ENCODE data around the gene ELAPOR2.
"Not testable (repeated sequence)": the region's sequence is repeated elsewhere in the genome, so short reads cannot be mapped to it uniquely, and the experiment has no call there.

The ELAPOR2 gene, protein sequence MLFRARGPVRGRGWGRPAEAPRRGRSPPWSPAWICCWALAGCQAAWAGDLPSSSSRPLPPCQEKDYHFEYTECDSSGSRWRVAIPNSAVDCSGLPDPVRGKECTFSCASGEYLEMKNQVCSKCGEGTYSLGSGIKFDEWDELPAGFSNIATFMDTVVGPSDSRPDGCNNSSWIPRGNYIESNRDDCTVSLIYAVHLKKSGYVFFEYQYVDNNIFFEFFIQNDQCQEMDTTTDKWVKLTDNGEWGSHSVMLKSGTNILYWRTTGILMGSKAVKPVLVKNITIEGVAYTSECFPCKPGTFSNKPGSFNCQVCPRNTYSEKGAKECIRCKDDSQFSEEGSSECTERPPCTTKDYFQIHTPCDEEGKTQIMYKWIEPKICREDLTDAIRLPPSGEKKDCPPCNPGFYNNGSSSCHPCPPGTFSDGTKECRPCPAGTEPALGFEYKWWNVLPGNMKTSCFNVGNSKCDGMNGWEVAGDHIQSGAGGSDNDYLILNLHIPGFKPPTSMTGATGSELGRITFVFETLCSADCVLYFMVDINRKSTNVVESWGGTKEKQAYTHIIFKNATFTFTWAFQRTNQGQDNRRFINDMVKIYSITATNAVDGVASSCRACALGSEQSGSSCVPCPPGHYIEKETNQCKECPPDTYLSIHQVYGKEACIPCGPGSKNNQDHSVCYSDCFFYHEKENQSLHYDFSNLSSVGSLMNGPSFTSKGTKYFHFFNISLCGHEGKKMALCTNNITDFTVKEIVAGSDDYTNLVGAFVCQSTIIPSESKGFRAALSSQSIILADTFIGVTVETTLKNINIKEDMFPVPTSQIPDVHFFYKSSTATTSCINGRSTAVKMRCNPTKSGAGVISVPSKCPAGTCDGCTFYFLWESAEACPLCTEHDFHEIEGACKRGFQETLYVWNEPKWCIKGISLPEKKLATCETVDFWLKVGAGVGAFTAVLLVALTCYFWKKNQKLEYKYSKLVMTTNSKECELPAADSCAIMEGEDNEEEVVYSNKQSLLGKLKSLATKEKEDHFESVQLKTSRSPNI

DNA sequence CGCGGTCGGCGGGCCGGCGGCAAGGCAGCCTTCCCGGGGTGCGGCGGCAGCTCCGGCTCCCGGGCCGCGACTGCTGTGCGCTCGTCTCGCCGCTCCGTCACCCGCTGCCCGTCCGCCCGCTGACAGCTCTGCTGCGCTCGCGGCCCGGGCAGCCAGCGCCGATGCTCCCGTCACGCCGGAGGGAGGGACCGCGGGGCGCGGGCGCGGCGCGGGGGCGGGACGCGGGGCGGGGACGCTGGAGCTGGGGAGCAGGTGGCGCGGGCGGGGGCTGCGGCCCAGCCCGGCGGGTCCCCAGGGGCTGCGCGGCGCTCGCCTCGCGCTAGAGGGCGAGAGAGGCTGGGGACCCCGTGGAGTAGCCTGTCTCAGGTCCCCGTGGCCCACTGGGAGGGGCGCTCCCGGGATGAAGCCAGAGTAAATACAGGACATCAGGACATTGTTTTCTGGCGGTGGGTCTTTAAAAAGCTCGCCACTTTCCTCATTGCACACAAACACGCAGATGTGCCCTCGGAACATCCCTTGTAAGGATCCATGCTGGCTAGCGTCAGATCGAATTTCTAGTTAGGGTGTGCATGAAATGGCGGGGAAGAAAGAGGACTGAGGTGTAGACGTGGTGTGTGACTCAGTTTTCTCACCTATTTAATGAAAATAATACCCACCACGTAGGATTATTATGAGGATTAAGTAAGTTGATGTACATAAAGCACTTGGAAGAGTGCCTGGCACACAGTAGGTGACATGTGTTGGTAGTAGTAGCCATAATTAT lies at the start of gene ELAPOR2:
TSS of gene ELAPOR2 (minus strand) at position 130 of the 763 bp plus-strand sequence. CDS start 141 bp downstream, outside the sequence.
- in situ Hi-C loops (cut with MboI; ENCODE audit: low sequenced_read_pairs) = no loop called here

DNA sequence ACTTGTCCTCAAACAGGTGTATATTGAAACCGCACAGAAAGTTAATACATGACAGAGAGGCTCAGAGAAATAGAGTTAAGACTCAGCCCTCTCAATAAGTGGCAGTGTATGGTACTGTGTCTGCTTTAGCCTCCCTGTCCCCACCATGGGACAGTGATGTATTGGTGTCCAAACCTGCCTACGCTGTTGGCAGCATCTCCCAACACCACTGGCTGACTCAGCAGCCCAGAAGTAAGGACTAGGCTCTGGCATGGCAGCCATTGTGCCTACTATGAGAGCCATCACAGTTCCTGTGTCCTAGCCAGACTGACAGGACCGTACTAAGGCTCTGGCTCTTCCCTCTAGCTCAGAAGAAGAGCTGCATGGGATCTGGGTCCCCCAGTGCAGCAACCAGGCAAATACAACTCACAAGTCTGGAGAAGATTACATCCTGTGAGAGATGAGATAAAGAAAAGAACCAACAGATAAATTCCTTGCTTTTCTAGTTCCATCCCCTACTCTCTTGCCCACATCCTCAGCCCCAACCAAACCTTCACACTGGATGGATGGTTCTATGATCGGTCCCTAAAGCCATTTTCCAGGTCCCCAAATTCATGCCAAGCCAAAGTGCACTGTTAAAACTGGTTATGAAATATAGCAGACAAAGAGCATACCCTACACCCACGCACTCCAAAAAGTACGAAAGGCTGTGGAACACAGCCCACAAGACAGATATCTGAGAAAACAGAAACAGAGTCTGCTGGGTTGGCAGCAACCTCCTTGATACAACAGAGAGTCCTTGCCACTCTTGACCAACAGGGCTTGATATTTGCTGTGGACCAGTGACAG lies 48.7 kb upstream of the ELAPOR2 start:
- in situ Hi-C loops (cut with MboI; ENCODE audit: low sequenced_read_pairs) = no loop called here

DNA sequence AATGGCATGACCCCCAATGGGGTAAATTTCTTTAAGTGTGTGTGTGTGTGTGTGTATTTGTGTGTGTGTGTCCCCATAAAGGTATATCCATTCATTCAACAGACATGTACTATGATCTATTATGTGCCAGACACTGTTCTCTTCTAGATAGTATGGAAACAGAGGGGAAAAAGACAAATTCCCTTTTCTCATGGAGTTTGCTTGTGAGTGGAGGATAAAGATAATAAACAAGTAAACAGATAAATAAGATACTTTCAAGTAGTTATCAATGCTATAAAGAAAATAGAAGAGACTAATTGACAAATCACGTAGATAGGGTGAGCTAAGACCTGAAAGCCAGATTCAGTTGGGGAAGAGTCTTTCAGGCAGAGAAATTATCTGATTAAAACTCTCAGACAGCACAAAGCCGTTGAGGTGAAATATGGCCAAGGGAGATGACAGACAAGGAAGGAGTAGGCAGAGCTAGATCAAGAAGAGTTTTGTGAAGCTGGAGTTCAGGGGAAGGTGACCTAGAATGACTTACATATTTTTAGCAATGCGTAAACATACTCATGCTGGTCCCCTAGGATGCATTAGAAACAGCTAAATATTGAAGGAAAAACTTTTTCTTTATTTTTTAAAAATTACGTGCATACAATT lies 47.6 kb upstream of the ELAPOR2 start:
- in situ Hi-C loops (cut with MboI; ENCODE audit: low sequenced_read_pairs) = no loop called here

DNA sequence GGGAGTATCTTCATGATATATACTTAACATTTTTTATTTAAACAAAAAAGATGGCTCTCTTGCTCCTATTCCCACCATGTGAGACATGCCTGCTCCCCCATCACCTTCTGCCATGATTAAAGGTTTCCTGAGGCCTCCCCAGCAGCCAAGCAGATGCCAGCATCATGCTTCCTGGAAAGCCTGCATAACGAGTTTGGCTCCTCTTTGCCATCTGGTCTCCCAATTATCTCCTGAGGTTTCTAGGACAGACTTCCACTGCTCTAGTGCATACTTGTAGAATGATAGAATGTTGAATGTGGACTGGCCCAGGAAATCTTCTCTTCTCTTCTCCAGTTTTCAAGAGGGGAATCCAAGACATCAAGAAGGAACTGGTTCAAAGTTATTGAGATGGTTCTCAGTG lies 45.9 kb upstream of the ELAPOR2 start:
- in situ Hi-C loops (cut with MboI; ENCODE audit: low sequenced_read_pairs) = no loop called here

DNA sequence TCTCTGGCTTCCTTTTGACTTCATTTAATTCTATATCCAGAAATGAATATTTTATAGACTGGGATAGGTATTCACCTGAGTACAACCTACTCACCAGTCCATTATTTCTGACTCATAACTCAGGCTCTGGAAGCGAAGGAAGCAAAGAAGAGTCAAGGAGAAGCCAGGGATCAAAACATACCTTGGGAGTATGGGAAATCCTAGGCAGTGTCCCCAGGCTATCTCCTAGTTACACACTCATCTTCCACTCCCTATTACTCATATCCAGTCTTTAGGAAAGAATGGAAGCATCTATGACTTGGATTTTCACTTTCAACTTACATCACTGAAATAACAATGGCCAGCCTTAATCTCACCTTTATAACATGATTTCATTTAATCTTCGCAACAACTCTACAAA lies 40.9 kb upstream of the ELAPOR2 start:
- in situ Hi-C loops (cut with MboI; ENCODE audit: low sequenced_read_pairs) = no loop called here

DNA sequence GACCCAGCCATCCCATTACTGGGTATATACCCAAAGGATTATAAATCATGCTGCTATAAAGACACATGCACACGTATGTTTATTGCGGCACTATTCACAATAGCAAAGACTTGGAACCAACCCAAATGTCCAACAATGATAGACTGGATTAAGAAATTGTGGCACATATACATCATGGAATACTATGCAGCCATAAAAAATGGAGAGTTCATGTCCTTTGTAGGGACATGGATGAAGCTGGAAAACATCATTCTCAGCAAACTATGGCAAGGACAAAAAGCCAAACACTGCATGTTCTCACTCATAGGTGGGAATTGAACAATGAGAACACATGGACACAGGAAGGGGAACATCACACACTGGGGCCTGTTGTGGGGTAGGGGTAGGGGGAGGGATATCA lies 37.9 kb upstream of the ELAPOR2 start:
- in situ Hi-C loops (cut with MboI; ENCODE audit: low sequenced_read_pairs) = not testable (repeated sequence)

DNA sequence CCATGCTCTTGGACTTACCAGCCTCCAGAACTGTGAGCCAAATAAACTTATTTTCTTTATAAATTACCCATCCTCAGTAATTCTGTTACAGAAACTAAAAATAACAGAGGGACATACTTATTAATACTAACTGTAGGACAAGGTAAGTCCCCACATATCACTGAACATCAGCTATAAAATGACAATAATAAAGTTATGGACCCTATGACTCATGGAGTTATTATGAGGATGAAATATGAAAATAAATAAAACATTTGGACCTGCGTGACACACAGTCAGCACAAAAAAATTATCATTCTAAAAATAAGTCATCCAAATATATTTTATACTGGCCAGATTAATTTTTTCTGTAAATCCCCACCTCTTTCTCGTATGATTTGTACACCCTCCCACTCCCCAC lies 34.9 kb upstream of the ELAPOR2 start:
- in situ Hi-C loops (cut with MboI; ENCODE audit: low sequenced_read_pairs) = no loop called here

DNA sequence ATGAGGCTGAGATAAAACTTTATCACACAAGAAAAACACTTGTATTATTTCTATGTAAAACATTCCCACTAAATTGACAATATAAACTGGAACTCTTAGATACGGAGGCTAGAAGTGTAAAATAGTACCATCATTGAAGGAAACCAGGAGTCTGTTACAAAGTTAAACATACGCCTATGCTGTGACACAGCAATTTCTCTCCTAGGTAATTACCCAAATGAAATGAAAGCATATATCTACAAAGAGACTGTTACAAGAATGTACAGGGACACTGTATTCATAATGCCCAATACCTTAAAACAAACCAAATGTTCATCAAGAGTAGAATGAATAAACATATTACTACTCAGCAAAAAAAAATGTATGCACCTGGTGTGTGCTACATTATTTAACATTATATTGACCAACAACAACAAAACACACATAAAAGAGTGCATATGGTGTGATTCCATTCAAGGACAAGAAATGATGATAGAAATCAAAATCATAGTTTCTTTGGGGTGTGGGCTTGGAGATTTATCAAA lies 33.2 kb upstream of the ELAPOR2 start:
- in situ Hi-C loops (cut with MboI; ENCODE audit: low sequenced_read_pairs) = no loop called here

DNA sequence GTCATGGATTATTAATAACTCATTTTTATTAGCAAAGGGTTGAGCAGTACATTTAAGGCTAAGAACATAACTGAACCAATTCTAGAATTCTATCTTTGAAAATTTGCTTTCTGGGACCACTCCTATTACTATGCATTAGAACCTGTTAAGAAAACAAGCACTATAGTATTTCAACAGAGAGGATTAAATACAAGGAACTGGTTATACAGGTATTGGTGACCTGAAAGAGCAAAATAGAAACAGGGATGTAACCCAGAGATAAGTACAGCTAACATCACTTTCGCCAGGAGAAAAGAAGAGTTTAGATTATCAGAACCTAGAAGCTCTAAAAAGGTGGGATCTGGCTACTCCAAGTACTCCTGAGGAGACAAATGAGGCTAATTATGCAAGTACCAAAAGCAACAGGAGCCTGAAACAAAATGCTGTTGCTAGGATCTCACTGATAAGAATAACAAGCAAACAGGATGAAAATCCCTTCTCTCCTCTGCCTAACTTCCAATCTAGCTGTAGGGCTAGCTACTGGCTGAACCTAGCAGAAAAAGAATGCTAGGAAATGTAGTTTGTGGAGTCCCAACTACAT lies 32.1 kb upstream of the ELAPOR2 start:
- in situ Hi-C loops (cut with MboI; ENCODE audit: low sequenced_read_pairs) = no loop called here

DNA sequence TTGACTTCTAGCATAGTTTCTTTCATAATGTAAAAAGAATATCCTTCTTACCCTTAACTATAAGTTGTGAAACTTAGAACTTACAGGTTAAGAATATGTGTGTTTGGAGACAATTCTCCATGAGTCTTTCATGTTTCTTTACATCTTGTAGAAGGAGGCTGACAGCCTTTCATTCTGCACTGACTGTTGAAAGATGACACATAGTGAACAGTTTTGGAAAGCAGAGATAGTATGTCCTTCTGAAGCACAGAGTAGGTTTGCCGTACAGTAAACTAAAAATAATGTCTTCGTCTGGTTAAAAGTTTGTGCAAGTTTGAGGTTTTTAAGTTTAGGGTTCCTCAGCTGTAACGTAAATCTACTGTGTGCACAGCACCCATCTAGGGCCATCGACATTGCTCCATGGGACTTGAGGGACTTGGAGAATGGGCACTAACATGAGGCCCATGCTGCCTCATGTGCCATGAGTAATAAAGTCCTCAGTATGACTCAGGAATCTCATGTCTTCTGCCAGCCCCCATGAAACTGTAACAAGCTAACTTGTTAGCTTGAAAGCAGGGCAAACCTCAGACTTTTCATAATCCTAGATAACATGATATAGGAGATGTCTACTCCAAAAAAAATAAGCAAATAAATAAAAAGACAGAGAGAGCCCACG lies 24.5 kb upstream of the ELAPOR2 start:
- in situ Hi-C loops (cut with MboI; ENCODE audit: low sequenced_read_pairs) = no loop called here

DNA sequence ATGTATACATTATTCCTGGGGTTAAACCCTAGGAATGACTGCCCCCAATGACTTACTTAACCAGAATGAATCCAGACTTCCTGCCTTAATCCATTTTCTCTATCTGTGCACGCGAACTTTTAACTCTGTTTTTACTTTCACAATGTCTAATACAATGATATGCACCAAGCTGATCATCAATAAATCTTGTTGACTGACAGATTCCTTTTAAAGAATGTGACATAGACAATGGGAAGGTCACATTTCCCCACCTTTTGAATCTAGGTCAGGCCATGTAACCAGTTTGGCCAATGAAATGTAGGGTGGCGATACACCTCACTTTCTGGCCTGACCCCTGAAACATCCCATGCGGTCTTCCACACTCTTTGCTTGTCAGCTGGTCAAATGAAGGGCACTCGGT lies 23.2 kb upstream of the ELAPOR2 start:
- in situ Hi-C loops (cut with MboI; ENCODE audit: low sequenced_read_pairs) = no loop called here

DNA sequence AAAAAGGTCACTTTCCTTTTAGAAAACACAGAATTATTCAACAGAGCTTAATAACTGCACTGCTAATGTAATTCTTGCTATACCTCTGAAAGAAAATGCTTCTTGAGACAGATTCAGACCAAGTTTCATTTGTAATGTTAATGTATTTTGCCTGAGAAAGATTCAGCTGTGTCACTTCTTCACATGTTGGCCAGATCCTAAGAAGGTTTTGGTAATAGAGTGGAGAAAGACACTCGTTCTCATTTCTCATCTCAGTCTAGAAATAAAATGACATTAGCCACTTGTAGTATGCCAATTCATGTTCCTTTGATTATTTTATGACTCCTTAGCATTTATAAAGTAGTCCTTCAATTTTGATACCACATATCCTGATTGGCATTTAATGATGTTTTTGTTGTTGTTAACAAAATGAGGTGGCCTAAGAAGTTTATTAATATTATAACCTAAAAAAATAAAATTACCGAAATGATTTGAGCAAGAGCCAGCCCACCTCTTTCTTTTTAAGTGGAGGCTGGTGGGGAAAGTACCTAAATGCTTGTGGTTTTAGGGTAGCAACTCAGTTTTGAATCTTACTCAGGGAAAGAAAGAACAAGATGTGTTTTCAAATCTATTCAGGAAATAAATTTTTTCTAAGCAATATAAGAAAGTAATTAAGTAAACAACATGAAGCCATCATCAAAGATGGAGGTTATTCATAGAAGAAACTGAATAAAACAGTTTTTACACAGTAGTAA lies 16.4 kb upstream of the ELAPOR2 start:
- in situ Hi-C loops (cut with MboI; ENCODE audit: low sequenced_read_pairs) = no loop called here

DNA sequence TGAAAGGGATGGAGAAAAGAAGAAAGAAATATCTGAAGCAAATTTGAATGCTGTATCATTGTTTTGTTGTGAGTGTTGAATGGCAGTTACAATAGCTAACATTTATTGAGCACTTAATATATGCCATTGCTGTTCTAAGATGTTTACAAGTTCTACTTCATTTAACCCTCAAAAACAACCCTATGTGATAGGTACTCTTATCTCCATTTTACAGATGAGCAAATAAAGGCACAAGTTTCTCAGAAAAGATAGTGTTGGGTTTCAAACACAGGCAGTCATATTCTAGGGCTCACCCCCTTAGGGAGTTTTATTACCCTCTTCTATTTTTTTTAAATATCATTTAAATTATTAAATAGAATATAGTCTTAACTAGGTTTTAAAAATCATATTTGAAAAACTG lies 8.3 kb upstream of the ELAPOR2 start:
- in situ Hi-C loops (cut with MboI; ENCODE audit: low sequenced_read_pairs) = no loop called here

DNA sequence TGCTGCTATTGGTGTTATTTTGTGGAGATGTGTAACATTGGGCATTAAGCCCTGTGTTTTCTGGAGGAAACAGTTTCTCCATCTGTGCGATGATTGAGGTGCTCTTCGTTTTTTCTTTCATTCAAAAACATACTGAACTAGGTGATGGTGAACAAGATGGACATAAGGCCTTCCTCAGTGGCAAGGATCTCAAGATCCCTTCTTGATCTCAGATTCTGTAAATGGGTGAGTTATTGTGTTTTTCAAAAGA lies 759 bp upstream of the ELAPOR2 start:
- in situ Hi-C loops (cut with MboI; ENCODE audit: low sequenced_read_pairs) = no loop called here

DNA sequence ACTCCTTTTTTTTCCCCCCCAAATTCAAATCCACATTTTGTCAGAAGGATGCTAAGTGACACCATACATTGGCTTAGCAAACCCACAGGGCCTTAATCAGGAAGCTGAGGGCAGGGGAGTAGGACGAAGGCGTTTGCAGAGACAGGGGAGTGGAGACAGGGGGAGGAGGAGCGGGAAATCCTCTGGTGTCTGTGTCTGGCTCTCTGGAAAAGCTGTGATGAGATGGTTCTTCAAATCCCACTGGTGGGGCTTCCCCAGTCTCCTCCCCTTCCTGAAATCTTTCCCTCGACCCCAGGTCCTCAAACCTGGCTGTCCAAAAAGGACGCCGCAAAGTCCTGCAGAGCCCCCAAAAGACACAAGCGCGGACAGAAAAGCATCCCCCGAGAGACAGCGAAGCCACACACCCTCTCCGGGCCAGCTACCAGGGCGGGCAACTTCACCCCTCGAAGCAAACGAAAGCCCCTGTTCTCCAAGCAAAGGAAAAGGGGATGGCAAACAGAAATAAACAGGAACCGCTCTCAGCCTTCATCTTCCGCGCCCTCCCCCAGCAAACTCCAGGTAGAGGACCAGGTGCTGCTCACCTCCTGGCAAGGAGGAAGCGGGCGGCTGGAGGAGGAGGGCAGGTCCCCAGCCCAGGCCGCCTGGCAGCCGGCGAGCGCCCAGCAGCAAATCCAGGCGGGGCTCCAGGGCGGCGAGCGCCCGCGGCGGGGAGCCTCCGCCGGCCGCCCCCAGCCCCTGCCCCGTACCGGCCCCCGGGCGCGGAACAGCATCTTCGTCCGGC lies 520 bp downstream of the ELAPOR2 start:
- in situ Hi-C loops (cut with MboI; ENCODE audit: low sequenced_read_pairs) = no loop called here

DNA sequence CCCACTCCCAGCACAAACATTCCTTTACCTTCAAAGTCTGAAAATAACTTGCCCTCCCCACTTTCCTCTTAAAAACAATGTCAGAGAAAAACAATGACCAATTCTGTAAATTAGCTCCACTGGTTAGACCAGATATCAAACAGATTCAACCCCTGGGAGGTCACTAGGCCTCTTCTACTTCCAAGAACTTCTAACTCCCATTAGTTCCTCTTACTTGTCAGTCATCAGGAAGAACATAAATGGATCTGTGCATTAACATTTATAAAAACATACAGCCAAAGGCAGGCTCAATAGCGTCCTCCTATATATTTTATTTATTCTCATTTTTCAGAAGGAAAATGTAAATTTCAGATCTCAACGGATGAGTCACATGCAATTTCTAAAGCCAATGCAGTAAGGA lies 2.2 kb downstream of the ELAPOR2 start:
- in situ Hi-C loops (cut with MboI; ENCODE audit: low sequenced_read_pairs) = no loop called here

DNA sequence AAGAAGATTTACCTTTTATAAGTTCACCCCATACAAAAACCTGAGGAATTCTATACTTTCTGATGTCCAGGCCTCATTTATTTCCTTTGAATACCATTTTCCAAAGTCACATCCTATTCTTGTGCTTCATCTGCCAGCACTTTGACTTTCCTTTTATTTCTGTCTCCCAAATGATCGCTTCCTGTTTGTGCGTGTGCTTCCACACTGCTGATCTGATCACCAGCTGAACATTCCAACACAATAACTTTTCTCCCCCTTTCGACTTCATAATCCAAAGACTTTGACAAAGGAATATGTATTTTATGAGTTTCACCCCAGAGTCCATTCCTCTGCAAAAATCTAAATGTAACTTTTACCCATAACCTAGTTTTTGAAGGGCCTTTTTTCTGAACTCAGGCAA lies 3.1 kb downstream of the ELAPOR2 start:
- in situ Hi-C loops (cut with MboI; ENCODE audit: low sequenced_read_pairs) = no loop called here
